AG04449 (cell line): ENCODE results near the gene FRMD3.

Source experiments
- CTCF ChIA-PET: fragments of 350-600 bp; formaldehyde crosslinking; extraction: SDS; loops from one replicate; lab custom pipeline; 2021; ENCODE audit warnings: antibody characterized with exemption; lab: Yijun Ruan, JAX
- POLR2A ChIA-PET: fragments of 400-600, 350-600 bp; formaldehyde crosslinking; extraction: SDS; loops from one replicate; lab custom pipeline; 2020; ENCODE audit warnings: antibody characterized with exemption, inconsistent platforms; lab: Yijun Ruan, JAX
- DNase-seq: peaks from one replicate; pipeline ENCODE4 v3.0.0-alpha.2; 2010; ENCODE audit warnings: low read depth, low spot score
- H3K4me3 ChIP-seq: 2 replicates; pipeline ENCODE4 v1.5.1; 2011; ENCODE audit warnings: low read depth, mild to moderate bottlenecking, control low read depth, low read length
- CTCF ChIP-seq: IDR thresholded peaks from one replicate; pipeline ENCODE4 v1.5.1; 2011; ENCODE audit warnings: mild to moderate bottlenecking, moderate library complexity, low read length, control low read depth, inconsistent platforms; ENCODE audit not compliant: insufficient read depth; ENCODE audit errors: missing control alignments

The FRMD3 gene

GRCh38 chr9:83209188-83209731, 328.9 kb downstream of the FRMD3 start:
- CTCF ChIA-PET = no interaction called here
- POLR2A ChIA-PET = no interaction called here

GRCh38 chr9:83208065-83208850, 329.9 kb downstream of the FRMD3 start:
- no peak overlapping the region for H3K4me3 ChIP-seq
- ChIA-PET POLR2A (no interaction called here), CTCF (interaction anchor here (0.8 kb wide), 1 partner anchor 23 kb away, joined by 3 read pairs; no protein-coding TSS in a partner anchor)
- TF ChIP-seq CTCF = no peak
- DNase-seq = no peak

More at GRCh38 chr9:83209188-83209731, 328.9 kb downstream of the FRMD3 start:
- H3K4me3 ChIP-seq = no peak overlapping the region
- TF ChIP-seq CTCF = no peak
- no peak for DNase-seq

- no peak overlapping the region for H3K4me3 ChIP-seq
- no peak for TF ChIP-seq CTCF
- ChIA-PET CTCF (interaction anchor here (1.6 kb wide), 1 partner anchor 340 kb away, joined by 5 read pairs; no protein-coding TSS in a partner anchor), POLR2A (no interaction called here)
- no peak for DNase-seq
These were observed 334.2 kb downstream of the FRMD3 start for GRCh38 chr9:83204047-83204446.

GRCh38 chr9:83200531-83200930, 337.7 kb downstream of the FRMD3 start:
- no peak for DNase-seq
- ChIA-PET CTCF (interaction anchor here (1.3 to 1.4 kb wide), 2 partner anchors 14 to 449 kb away, joined by 3 read pairs; no protein-coding TSS in a partner anchor), POLR2A (no interaction called here)
- no peak for TF ChIP-seq CTCF
- no peak overlapping the region for H3K4me3 ChIP-seq

GRCh38 chr9:83199832-83200231, 338.4 kb downstream of the FRMD3 start:
- no peak overlapping the region for H3K4me3 ChIP-seq
- CTCF ChIA-PET = interaction anchor here (0.7 to 1.5 kb wide), 4 partner anchors 15 to 408 kb away, joined by 3 to 4 read pairs (median 3); no protein-coding TSS in a partner anchor
- TF ChIP-seq CTCF = no peak
- DNase-seq = no peak
- POLR2A ChIA-PET = no interaction called here

- no peak overlapping the region for H3K4me3 ChIP-seq
- peak; percentile 64 for TF ChIP-seq CTCF
These were observed 339.0 kb downstream of the FRMD3 start for GRCh38 chr9:83199240-83199639.

More at GRCh38 chr9:83199240-83199639, 339.0 kb downstream of the FRMD3 start:
- DNase-seq = peak; percentile 9
- ChIA-PET POLR2A (no interaction called here), CTCF (interaction anchor here (0.7 to 1.5 kb wide), 5 partner anchors 11 to 409 kb away, joined by 3 to 4 read pairs (median 3); no protein-coding TSS in a partner anchor)
